Left renal cortex interstitium (tissue), 4 donors: ENCODE data around the gene SORD. TPM values are rescaled to one million over a fixed set of nuclear protein-coding genes. Genes with fewer than 3 reads are reported as not detected.
"Not testable (repeated sequence)": the region's sequence is repeated elsewhere in the genome, so short reads cannot be mapped to it uniquely, and the experiment has no call there.

Experiments
- DNase-seq, 4 donors: peaks; one replicate each; pipeline ENCODE4 v3.0.0-alpha.2; 2013; ENCODE audit warnings: low read depth in 4 of 4, low spot score in 2 of 4, missing footprints in 1 of 4
- polyA plus RNA-seq, 4 donors: library from polyadenylated mRNA; unstranded; fragments of 120-200 nt; gene quantifications; one replicate each; pipeline ENCODE4 v1.2.1, GENCODE V29; 2013; ENCODE audit not compliant: insufficient read length in 4 of 4

The SORD gene
- polyA plus RNA-seq, 4 donors, result 26.5 to 40.5 (median 38.7) TPM

GRCh38 chr15:45093622-45094357 is 70.8 kb downstream of the SORD start:
- DNase-seq, result no peak

- DNase-seq, result no peak
Measured at GRCh38 chr15:45094358-45094730, 71.3 kb downstream of the SORD start.

- no peak for DNase-seq
Measured at GRCh38 chr15:45095661-45096060, 72.7 kb downstream of the SORD start.

GRCh38 chr15:45097466-45097865 is 74.5 kb downstream of the SORD start:
- no peak for DNase-seq

GRCh38 chr15:45099549-45100165 is 76.7 kb downstream of the SORD start:
- DNase-seq, result no peak

- no peak for DNase-seq
Measured at GRCh38 chr15:45100884-45101625, 78.1 kb downstream of the SORD start.

GRCh38 chr15:45101749-45102148 is 78.8 kb downstream of the SORD start:
- no peak for DNase-seq

GRCh38 chr15:45102226-45102625 is 79.2 kb downstream of the SORD start:
- no peak for DNase-seq

GRCh38 chr15:45104170-45104569 is 81.2 kb downstream of the SORD start:
- not testable (repeated sequence) for DNase-seq

- no peak for DNase-seq
Measured at GRCh38 chr15:45105586-45105985, 82.6 kb downstream of the SORD start.

- DNase-seq, result no peak
Measured at GRCh38 chr15:45106002-45106790, 83.2 kb downstream of the SORD start.

- DNase-seq, result no peak
Measured at GRCh38 chr15:45107941-45108630, 85.1 kb downstream of the SORD start.

- no peak for DNase-seq
Measured at GRCh38 chr15:45110256-45110820, 87.3 kb downstream of the SORD start.

GRCh38 chr15:45111390-45112142 is 88.6 kb downstream of the SORD start:
- no peak for DNase-seq

GRCh38 chr15:45112143-45112590 is 89.2 kb downstream of the SORD start:
- DNase-seq, result no peak

- no peak for DNase-seq
Measured at GRCh38 chr15:45112591-45113379, 89.8 kb downstream of the SORD start.

GRCh38 chr15:45113380-45113990 is 90.5 kb downstream of the SORD start:
- no peak for DNase-seq
